Choroid plexus epithelial cell (primary cell): ENCODE data around the gene CEPT1.
"Not testable (repeated sequence)": the region's sequence is repeated elsewhere in the genome, so short reads cannot be mapped to it uniquely, and the experiment has no call there.

Experiments used
- DNase-seq: peaks from one replicate; pipeline ENCODE4 v3.0.0-alpha.2; 2010; ENCODE audit warnings: low read depth
- H3K4me3 ChIP-seq: 2 replicates; pipeline ENCODE4 v1.5.1; 2011; ENCODE audit warnings: low read depth, mild to moderate bottlenecking, control low read depth, low read length, moderate library complexity
- CTCF ChIP-seq: conservative IDR thresholded peaks from 2 replicates; pipeline ENCODE4 v1.5.1; 2011; ENCODE audit warnings: low read depth, mild to moderate bottlenecking, control low read depth, inconsistent platforms, low read length, moderate library complexity

Gene CEPT1

DNA sequence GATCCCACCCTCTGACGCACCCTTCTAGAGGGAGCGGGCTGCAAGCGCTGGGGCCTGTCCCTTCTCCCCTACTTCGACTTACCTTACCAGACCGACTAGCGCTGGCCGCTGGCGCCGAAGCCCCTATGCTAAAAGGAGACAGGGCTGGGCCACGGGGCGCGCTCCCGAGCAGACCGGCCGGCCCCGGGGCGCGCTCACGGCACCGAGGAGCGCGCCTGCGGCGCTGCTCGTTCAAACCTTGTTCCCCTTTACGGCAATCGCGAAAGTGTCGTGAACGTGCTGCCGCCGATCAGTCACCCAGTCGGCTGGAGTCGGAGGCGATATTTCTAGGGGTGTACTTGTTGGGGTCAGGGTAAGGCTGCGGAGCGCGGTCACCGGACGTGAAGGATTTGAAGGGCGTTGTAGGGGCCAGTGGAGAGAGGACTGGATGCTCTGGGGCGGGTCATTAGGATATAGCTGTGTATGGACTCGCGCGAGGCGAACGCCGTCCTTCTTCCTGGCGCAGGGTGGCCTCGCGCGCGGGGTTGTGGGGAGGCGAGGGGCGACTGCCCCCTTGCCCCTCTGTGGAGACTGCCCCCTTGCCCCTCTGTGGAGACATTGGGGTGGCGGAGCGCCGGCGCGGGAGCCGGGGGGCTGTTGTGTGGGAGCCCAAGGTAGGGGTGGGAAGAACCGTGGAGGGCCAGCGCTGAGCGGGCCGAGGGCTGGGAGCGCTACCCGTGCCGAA lies at the start of gene CEPT1, which contains the start of gene DRAM2:
Gene CEPT1, plus strand, starts transcription at position 268 of the 724 bp plus-strand sequence. CDS start 7,492 bp downstream, outside the sequence.
Gene DRAM2, minus strand, starts transcription at position 138 of the 724 bp plus-strand sequence. CDS start 8,539 bp downstream, outside the sequence.
- peak; percentile 97 for DNase-seq
- H3K4me3 ChIP-seq, result peak within 1 kb of the TSS; percentile 86
- TF ChIP-seq CTCF, result no peak

DNA sequence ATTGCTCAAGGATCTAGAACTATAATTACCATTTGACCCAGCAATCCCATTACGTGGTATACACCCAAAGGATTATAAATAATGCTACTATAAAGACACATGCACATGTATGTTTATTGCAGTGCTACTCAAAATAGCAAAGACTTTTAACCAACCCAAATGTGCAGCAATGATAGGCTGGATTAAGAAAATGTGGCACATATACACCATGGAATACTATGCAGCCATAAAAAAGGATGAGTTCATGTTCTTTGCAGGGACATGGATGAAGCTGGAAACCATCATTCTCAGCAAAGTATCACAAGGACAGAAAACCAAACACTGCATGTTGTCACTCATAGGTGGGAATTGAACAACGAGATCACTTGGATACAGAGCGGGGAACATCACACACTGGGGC lies 44.6 kb upstream of the CEPT1 start:
- not testable (repeated sequence) for H3K4me3 ChIP-seq, DNase-seq

- TF ChIP-seq CTCF, result no peak
- no peak overlapping the region for H3K4me3 ChIP-seq
- DNase-seq, result no peak
These were observed 42.5 kb upstream of the CEPT1 start for GRCh38 chr1:111097356-111098099.

GRCh38 chr1:111099289-111099688 lies 40.7 kb upstream of the CEPT1 start:
- TF ChIP-seq CTCF, result no peak
- no peak for DNase-seq
- no peak overlapping the region for H3K4me3 ChIP-seq

GRCh38 chr1:111101854-111102642 lies 38.0 kb upstream of the CEPT1 start:
- TF ChIP-seq CTCF, result no peak
- DNase-seq, result no peak
- H3K4me3 ChIP-seq, result no peak overlapping the region

- no peak for DNase-seq
- H3K4me3 ChIP-seq, result no peak overlapping the region
- no peak for TF ChIP-seq CTCF
These were observed 35.0 kb upstream of the CEPT1 start for GRCh38 chr1:111104981-111105380.
